22Rv1 (cell line): Measurements from ENCODE around the gene OST4.

Source experiments
- CTCF ChIP-seq: fragments of 450-650 bp; IDR thresholded peaks from 2 replicates; pipeline ENCODE4 v1.5.1; 2017; ENCODE audit warnings: mild to moderate bottlenecking
- ZFX ChIP-seq: fragments of 450-650 bp; IDR thresholded peaks from 2 replicates; pipeline ENCODE4 v1.6.1; 2017; ENCODE audit warnings: antibody characterized with exemption, borderline replicate concordance

GRCh38 chr2:27115519-27115918 lies 44.1 kb upstream of the OST4 start:
- TF ChIP-seq CTCF: no peak
- TF ChIP-seq ZFX: no peak
